ENCODE results near the gene FRMD4B. TPM values are rescaled to one million over a fixed set of nuclear protein-coding genes. Genes with fewer than 3 reads are reported as not detected.

FRMD4B gene
- total and polyA plus RNA-seq, 4 donors: 40.9 to 66.7 (median 49.4) TPM

GRCh38 chr3:69422751-69423150 lies 36.9 kb upstream of the FRMD4B start:
- no peak for DNase-seq (ENCODE audit: low read depth in 4 of 6, low spot score in 6 of 6)

DNA sequence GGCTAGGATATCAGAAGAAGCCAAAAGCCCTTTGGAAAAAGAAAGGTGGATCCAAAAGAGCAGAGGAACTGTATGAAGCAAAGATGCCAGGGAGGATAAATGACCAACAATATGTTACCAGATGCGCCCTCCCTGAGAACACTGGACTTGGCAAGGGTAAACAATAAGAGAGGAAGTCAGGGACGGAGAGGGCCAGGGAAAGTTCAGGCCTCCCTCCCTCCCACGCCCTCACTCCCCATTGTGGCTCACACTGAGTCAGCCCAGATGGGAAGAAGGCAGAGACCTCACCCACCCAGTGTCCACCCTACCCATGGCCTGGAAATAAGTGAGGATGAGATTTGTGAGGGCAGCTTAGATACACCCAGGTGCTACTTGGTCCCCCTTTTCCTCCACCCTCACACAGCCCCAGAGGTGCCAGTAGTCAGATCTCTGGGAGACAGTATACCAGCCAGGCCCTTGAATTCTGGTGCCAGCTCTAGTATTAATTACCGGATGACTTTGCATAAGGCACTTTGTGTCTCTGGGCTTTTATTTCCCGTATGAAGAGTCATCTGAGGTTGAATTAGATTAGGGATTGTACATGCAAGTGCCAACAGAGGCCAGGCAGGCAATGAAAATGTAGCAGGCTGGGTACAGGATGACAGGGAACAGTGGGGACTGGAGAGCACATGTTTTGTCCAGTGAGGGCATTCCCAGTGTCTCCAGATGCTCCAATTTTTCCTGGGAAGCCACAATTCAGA lies 35.1 kb upstream of the FRMD4B start:
- no peak for DNase-seq (ENCODE audit: low read depth in 4 of 6, low spot score in 6 of 6)

More at GRCh38 chr3:69422751-69423150, 36.9 kb upstream of the FRMD4B start:
- Histone ChIP-seq H3K4me3 (ENCODE audit: low read depth, low read length) (no peak overlapping the region), H3K36me3 (ENCODE audit: control insufficient read depth, insufficient read depth, low read length) (no peaks in the 10 kb centered on the region), H3K27me3 (ENCODE audit: control insufficient read depth, insufficient read depth, low read length) (no peaks in the 10 kb centered on the region), H3K27ac (ENCODE audit: low read depth, low read length) (no peak overlapping the region), H3K4me1 (ENCODE audit: control insufficient read depth, insufficient read depth, low read length) (peaks cover 3% of the 10 kb centered on the region), H3K9me3 (ENCODE audit: control insufficient read depth, insufficient read depth, low read length) (no peaks in the 10 kb centered on the region)
- WGBS (ENCODE audit: insufficient coverage): no CpG with 5 or more reads among the region's 1 CpG

DNA sequence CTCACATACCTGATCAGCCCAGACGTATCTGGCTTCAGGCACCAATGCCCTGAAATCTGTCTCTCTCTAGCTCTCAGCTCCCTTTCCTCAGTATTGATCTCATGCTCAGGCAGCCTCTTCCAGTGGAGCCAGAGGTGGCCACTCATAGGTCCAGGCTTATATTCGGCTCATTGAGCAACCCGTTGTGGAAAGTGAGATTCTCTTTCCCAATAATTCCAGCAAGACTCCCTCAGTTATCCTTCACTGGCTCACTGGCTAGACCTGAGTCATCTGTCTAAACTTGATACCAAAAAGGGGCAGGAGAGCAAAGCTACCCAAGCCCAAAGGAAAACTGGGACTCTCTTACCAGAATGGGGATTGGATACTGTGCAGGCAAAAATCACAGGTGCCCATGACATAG lies 33.4 kb upstream of the FRMD4B start:
- H3K36me3 ChIP-seq (ENCODE audit: control insufficient read depth, insufficient read depth, low read length): no peaks in the 10 kb centered on the region
- H3K4me1 ChIP-seq (ENCODE audit: control insufficient read depth, insufficient read depth, low read length): peaks cover 3% of the 10 kb centered on the region
- H3K9me3 ChIP-seq (ENCODE audit: control insufficient read depth, insufficient read depth, low read length): no peaks in the 10 kb centered on the region
- 71% methylated on average over 3 of the region's 3 CpGs for WGBS (ENCODE audit: insufficient coverage)
- H3K27me3 ChIP-seq (ENCODE audit: control insufficient read depth, insufficient read depth, low read length): no peaks in the 10 kb centered on the region
- H3K27ac ChIP-seq (ENCODE audit: low read depth, low read length): no peak overlapping the region
- H3K4me3 ChIP-seq (ENCODE audit: low read depth, low read length): no peak overlapping the region
- no peak for DNase-seq (ENCODE audit: low read depth in 4 of 6, low spot score in 6 of 6)

More for the DNA sequence above, 35.1 kb upstream of the FRMD4B start:
- H3K27me3 ChIP-seq (ENCODE audit: control insufficient read depth, insufficient read depth, low read length): no peaks in the 10 kb centered on the region
- 73% methylated on average over 2 of the region's 5 CpGs for WGBS (ENCODE audit: insufficient coverage)
- H3K4me1 ChIP-seq (ENCODE audit: control insufficient read depth, insufficient read depth, low read length): peaks cover 3% of the 10 kb centered on the region
- H3K4me3 ChIP-seq (ENCODE audit: low read depth, low read length): no peak overlapping the region
- H3K36me3 ChIP-seq (ENCODE audit: control insufficient read depth, insufficient read depth, low read length): no peaks in the 10 kb centered on the region
- no peaks in the 10 kb centered on the region for H3K9me3 ChIP-seq (ENCODE audit: control insufficient read depth, insufficient read depth, low read length)
- no peak overlapping the region for H3K27ac ChIP-seq (ENCODE audit: low read depth, low read length)

GRCh38 chr3:69417541-69418078 lies 31.7 kb upstream of the FRMD4B start:
- H3K4me1 ChIP-seq (ENCODE audit: control insufficient read depth, insufficient read depth, low read length): peaks cover 3% of the 10 kb centered on the region
- WGBS (ENCODE audit: insufficient coverage): 86% methylated on average over 3 of the region's 5 CpGs
- H3K27ac ChIP-seq (ENCODE audit: low read depth, low read length): no peak overlapping the region
- H3K4me3 ChIP-seq (ENCODE audit: low read depth, low read length): no peak overlapping the region
- no peak for DNase-seq (ENCODE audit: low read depth in 4 of 6, low spot score in 6 of 6)
- no peaks in the 10 kb centered on the region for H3K27me3 ChIP-seq (ENCODE audit: control insufficient read depth, insufficient read depth, low read length)
- H3K9me3 ChIP-seq (ENCODE audit: control insufficient read depth, insufficient read depth, low read length): no peaks in the 10 kb centered on the region
- H3K36me3 ChIP-seq (ENCODE audit: control insufficient read depth, insufficient read depth, low read length): no peaks in the 10 kb centered on the region

DNA sequence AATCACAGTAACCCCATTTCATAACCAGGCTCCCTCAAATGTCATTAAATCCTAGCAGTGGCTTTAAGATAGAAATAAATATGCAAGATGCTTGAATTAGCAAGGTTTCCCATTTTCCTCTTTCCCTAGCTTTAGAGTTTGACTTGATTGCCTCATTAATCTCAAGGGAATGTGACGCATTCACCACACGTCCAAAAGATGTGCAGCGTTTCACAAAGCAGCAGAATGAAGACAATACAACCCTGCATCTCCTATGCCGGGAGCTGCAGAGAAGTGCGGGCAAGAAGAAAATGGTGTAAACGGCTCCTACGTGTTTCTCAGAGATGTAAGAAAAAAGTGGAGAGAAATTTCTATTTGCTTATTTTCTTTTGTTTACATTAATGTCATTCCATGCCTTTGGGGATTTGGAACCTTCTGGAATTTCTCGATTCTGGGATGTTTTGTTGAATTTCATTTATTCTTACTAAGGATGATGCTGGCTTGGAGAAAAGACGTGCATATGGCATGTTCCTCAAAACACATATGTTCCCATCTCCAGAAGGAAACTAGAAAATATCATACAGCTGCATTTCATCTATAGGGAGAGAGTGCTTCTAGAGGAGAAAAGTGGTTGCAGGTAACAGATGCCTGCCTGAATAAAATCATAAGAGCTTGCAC lies 27.8 kb upstream of the FRMD4B start:
- H3K9me3 ChIP-seq (ENCODE audit: control insufficient read depth, insufficient read depth, low read length): no peaks in the 10 kb centered on the region
- no peaks in the 10 kb centered on the region for H3K27me3 ChIP-seq (ENCODE audit: control insufficient read depth, insufficient read depth, low read length)
- no peaks in the 10 kb centered on the region for H3K36me3 ChIP-seq (ENCODE audit: control insufficient read depth, insufficient read depth, low read length)
- H3K27ac ChIP-seq (ENCODE audit: low read depth, low read length): no peak overlapping the region
- WGBS (ENCODE audit: insufficient coverage): 8% methylated on average over 2 of the region's 9 CpGs
- H3K4me3 ChIP-seq (ENCODE audit: low read depth, low read length): no peak overlapping the region
- H3K4me1 ChIP-seq (ENCODE audit: control insufficient read depth, insufficient read depth, low read length): peaks cover 4% of the 10 kb centered on the region
- DNase-seq (ENCODE audit: low read depth in 4 of 6, low spot score in 6 of 6): peak in 2 of 6 donors; percentile 78 to 89

- H3K4me1 ChIP-seq (ENCODE audit: control insufficient read depth, insufficient read depth, low read length): peaks cover 10% of the 10 kb centered on the region
- no peaks in the 10 kb centered on the region for H3K9me3 ChIP-seq (ENCODE audit: control insufficient read depth, insufficient read depth, low read length)
- WGBS (ENCODE audit: insufficient coverage): no CpG with 5 or more reads among the region's 3 CpGs
- no peak for DNase-seq (ENCODE audit: low read depth in 4 of 6, low spot score in 6 of 6)
- H3K4me3 ChIP-seq (ENCODE audit: low read depth, low read length): no peak overlapping the region
- no peaks in the 10 kb centered on the region for H3K36me3 ChIP-seq (ENCODE audit: control insufficient read depth, insufficient read depth, low read length)
- no peak overlapping the region for H3K27ac ChIP-seq (ENCODE audit: low read depth, low read length)
- H3K27me3 ChIP-seq (ENCODE audit: control insufficient read depth, insufficient read depth, low read length): no peaks in the 10 kb centered on the region
Observed at GRCh38 chr3:69411346-69411745, 25.5 kb upstream of the FRMD4B start.

DNA sequence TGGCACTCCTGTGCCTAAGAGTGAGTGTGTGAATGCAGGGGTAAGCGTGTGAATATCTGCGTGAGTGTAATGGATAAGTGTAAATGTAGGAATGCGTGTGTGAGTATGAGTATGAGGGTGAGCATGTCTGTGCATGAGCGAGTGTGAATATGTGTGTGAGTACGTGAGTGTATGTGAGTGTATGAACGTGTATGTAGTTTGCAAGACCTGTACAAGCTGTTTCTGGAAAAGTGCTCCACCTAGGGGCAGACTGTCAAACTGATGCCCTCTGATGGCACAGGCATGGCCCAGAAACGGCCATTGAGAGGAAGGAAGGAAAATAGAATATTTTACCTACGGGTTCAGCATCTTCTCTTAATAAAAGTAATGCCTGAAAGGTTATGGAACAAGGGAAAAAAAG lies 24.4 kb upstream of the FRMD4B start:
- H3K27me3 ChIP-seq (ENCODE audit: control insufficient read depth, insufficient read depth, low read length): no peaks in the 10 kb centered on the region
- DNase-seq (ENCODE audit: low read depth in 4 of 6, low spot score in 6 of 6): peak in 4 of 6 donors; percentile 46 to 91 (median 66)
- H3K4me3 ChIP-seq (ENCODE audit: low read depth, low read length): no peak overlapping the region
- H3K9me3 ChIP-seq (ENCODE audit: control insufficient read depth, insufficient read depth, low read length): no peaks in the 10 kb centered on the region
- 51% methylated on average over 6 of the region's 8 CpGs for WGBS (ENCODE audit: insufficient coverage)
- H3K27ac ChIP-seq (ENCODE audit: low read depth, low read length): no peak overlapping the region
- H3K36me3 ChIP-seq (ENCODE audit: control insufficient read depth, insufficient read depth, low read length): no peaks in the 10 kb centered on the region
- H3K4me1 ChIP-seq (ENCODE audit: control insufficient read depth, insufficient read depth, low read length): peaks cover 10% of the 10 kb centered on the region

GRCh38 chr3:69409831-69410230 lies 23.9 kb upstream of the FRMD4B start:
- no peaks in the 10 kb centered on the region for H3K36me3 ChIP-seq (ENCODE audit: control insufficient read depth, insufficient read depth, low read length)
- DNase-seq (ENCODE audit: low read depth in 4 of 6, low spot score in 6 of 6): no peak
- H3K4me1 ChIP-seq (ENCODE audit: control insufficient read depth, insufficient read depth, low read length): peaks cover 10% of the 10 kb centered on the region
- WGBS (ENCODE audit: insufficient coverage): 85% methylated on average over 1 of the region's 1 CpG
- H3K4me3 ChIP-seq (ENCODE audit: low read depth, low read length): no peak overlapping the region
- no peaks in the 10 kb centered on the region for H3K27me3 ChIP-seq (ENCODE audit: control insufficient read depth, insufficient read depth, low read length)
- H3K27ac ChIP-seq (ENCODE audit: low read depth, low read length): no peak overlapping the region
- H3K9me3 ChIP-seq (ENCODE audit: control insufficient read depth, insufficient read depth, low read length): peaks cover 3% of the 10 kb centered on the region

GRCh38 chr3:69409011-69409410 lies 23.1 kb upstream of the FRMD4B start:
- Histone ChIP-seq H3K27ac (ENCODE audit: low read depth, low read length) (no peak overlapping the region), H3K4me1 (ENCODE audit: control insufficient read depth, insufficient read depth, low read length) (peaks cover 10% of the 10 kb centered on the region), H3K9me3 (ENCODE audit: control insufficient read depth, insufficient read depth, low read length) (peaks cover 3% of the 10 kb centered on the region), H3K27me3 (ENCODE audit: control insufficient read depth, insufficient read depth, low read length) (no peaks in the 10 kb centered on the region), H3K36me3 (ENCODE audit: control insufficient read depth, insufficient read depth, low read length) (no peaks in the 10 kb centered on the region), H3K4me3 (ENCODE audit: low read depth, low read length) (no peak overlapping the region)
- DNase-seq (ENCODE audit: low read depth in 4 of 6, low spot score in 6 of 6): peak in 1 of 6 donors; percentile 35
- 41% methylated on average over 2 of the region's 4 CpGs for WGBS (ENCODE audit: insufficient coverage)

All from spinal cord (tissue), 10 donors.